GM12875 (cell line): ENCODE measurements around the gene SFMBT2.

Experiments used
- H3K4me3 ChIP-seq: one replicate; pipeline ENCODE4 v1.5.1; 2011; ENCODE audit warnings: low read depth, low read length, control low read depth
- TF ChIP-seq, protein P1 (sequence below): IDR thresholded peaks from 2 replicates; pipeline ENCODE4 v1.5.1; 2011; ENCODE audit warnings: low read depth, mild to moderate bottlenecking, control low read depth, inconsistent platforms, low read length, moderate library complexity, borderline replicate concordance; ENCODE audit not compliant: insufficient read depth

SFMBT2 gene

DNA sequence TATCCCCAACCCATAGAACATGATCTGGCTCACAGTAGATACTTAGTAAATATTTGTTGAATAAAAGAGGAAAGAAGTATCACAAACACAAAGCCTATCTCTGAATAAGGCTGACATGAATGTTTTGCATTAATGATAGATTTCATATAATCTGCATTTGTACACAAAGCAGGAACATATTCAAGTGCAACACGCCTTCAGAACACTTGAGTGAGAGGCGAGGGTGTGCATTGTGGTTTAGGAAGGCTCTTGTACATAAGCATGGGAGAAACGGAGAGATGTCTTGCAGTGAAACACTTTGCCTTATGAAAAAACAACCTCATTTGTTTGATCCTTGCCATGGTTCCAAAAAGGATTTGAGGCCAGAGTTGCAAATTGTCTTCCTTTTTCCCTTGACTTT is 14.1 kb upstream of the SFMBT2 start:
- TF ChIP-seq, protein P1, sequence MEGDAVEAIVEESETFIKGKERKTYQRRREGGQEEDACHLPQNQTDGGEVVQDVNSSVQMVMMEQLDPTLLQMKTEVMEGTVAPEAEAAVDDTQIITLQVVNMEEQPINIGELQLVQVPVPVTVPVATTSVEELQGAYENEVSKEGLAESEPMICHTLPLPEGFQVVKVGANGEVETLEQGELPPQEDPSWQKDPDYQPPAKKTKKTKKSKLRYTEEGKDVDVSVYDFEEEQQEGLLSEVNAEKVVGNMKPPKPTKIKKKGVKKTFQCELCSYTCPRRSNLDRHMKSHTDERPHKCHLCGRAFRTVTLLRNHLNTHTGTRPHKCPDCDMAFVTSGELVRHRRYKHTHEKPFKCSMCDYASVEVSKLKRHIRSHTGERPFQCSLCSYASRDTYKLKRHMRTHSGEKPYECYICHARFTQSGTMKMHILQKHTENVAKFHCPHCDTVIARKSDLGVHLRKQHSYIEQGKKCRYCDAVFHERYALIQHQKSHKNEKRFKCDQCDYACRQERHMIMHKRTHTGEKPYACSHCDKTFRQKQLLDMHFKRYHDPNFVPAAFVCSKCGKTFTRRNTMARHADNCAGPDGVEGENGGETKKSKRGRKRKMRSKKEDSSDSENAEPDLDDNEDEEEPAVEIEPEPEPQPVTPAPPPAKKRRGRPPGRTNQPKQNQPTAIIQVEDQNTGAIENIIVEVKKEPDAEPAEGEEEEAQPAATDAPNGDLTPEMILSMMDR, result no peak
- no peak overlapping the region for H3K4me3 ChIP-seq

DNA sequence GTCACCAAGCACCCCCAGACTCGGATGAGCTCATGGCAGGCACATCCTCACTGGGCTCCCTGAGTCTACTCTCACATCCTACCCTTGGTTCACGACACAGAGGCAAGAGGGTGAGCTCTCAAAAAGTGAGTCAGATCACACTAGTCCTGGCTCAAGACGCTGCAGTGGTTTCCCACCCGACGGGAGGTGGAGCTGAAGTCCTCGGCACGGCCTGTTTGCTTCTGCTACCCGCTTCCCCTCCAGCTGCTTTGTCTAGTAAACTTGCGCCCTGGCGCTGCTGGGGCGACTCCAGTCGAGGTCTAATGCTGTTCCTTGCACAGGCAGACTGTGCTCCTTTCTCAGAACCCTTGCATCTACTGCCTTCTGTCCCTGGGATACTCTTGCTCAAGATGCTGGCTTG is 13.5 kb upstream of the SFMBT2 start:
- TF ChIP-seq, protein P1, result no peak

DNA sequence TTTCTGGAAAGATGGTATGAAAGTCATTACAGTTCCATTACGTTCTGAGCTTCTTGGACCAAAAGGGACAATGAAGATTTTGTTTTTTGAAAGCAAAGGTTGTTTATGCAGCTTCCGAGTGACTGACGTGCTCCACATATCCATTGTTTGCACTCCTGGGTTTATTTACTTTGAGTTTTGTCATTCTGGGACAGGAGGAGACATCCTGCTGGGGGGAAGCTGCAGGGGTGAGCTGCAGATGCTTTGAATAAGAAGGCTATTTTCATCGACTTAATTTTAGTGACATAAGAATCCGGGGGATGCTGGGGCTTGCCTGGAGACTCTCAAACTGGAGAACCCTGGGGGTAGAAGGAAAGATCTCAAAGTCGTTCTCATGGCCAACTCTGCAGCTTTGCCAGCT is 12.7 kb upstream of the SFMBT2 start:
- TF ChIP-seq, protein P1, result no peak
- H3K4me3 ChIP-seq, result no peak overlapping the region

More for the DNA sequence above, 13.5 kb upstream of the SFMBT2 start:
- H3K4me3 ChIP-seq, result no peak overlapping the region

DNA sequence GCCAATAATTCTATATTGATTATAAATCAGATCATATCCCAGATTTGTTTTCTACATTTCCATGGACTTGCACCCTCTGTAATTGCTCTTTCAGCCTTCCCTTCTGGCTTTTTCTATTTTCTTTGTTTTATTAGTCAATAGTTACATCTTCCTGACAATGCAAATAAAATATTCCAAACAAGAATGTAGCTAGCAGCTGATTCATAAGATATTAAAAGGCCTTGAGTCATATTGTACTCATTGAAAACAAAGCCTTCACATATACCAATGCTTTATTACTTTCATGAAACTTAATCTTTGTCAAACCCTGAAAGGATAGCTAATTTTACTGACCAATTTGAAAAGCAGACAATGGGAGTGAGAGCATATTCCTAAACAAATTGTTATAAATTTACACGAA is 10.7 kb upstream of the SFMBT2 start:
- TF ChIP-seq, protein P1, result no peak
- no peak overlapping the region for H3K4me3 ChIP-seq

DNA sequence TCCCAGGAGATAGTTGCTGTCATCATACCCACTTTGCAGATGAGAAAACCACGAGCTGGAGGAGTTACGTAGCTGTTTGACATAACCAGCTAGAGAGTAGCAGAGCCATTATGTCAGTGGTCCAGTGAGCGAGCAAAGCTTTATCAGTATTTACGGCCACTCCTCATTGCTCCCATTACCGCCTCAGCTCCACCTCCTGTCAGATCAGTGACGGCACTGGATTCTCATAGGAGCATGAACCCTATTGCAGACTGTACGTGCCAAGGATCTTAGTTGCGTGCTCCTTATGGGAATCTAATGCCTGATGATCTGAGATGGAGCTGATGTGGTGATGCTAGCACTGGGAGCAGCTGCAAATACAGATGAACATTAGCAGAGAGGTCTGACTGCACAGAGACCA is 9.2 kb upstream of the SFMBT2 start:
- TF ChIP-seq, protein P1, result no peak
- H3K4me3 ChIP-seq, result no peak overlapping the region

DNA sequence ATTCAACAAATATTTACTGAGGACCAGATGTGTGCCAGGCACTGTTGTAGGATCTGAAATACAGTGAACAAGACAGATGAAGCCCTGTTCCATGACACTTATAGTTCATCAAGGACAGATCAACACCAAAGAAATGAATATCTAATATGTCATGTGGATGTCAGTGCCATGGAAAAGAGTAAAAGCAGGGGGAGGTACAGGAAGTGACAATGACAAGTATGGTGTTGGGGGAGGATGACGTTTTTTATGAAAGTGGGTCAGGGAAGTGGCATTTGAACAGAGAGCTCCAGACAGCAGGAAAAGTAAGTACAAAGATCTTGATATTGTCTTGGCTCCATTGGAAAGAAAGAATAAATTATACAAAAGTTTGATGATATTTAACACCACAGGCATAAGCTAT is 7.0 kb upstream of the SFMBT2 start:
- TF ChIP-seq, protein P1, result no peak
- no peak overlapping the region for H3K4me3 ChIP-seq

DNA sequence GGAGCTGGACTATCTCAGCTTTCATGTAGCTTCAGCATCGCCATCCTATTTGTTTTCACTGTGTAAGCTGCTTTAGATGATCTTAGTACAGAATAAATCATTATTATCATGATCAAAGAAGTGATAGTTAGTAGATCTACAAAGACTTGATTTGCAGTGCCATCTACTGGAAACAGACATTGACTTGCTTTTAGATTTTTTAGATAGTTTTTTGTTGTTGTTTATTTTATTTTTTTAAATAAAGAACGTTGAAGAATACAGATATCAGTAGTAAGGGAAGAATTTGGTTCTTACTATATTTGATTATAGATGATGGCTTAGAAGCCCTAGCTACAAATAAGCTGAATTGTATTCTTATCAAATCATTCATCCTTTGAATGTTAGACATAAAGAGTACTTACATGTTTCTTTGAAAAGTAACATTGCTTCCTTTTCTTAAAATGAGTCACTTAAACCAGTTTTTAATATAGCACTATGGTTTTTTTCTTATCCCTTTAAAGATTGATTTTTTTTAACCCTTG is 6.3 kb upstream of the SFMBT2 start:
- H3K4me3 ChIP-seq, result no peak overlapping the region
- TF ChIP-seq, protein P1, result 0 out of 2 replicates have a peak, but pooled peaks have one; percentile 10
